Peyer's patch (tissue), 4 donors: ENCODE data around the gene FGF12. TPM values are rescaled to one million over a fixed set of nuclear protein-coding genes. Genes with fewer than 3 reads are reported as not detected.

Experiments
- DNase-seq, 3 donors: peaks; one replicate each; pipeline ENCODE4 v3.0.0-alpha.2; 2017 to 2019
- H3K27ac ChIP-seq, 4 donors: fragments of 200-600 bp; sonication (generic); one replicate each; pipeline ENCODE4 v1.5.1; 2016 to 2019
- H3K27me3 ChIP-seq, 2 donors: fragments of 200-600 bp; sonication (generic); one replicate each; pipeline ENCODE4 v1.5.1; 2019
- H3K36me3 ChIP-seq, 3 donors: fragments of 200-600 bp; sonication (generic); one replicate each; pipeline ENCODE4 v1.5.1; 2016 to 2019
- H3K4me1 ChIP-seq, 4 donors: fragments of 200-600 bp; sonication (generic); one replicate each; pipeline ENCODE4 v1.5.1; 2016 to 2019
- H3K4me3 ChIP-seq, 4 donors: fragments of 200-600 bp; sonication (generic); 1 replicate in 3 of 4; 2 replicates in 1 of 4; pipeline ENCODE4 v1.5.1; 2016 to 2019; ENCODE audit warnings: mild to moderate bottlenecking in 1 of 4
- H3K9me3 ChIP-seq, 4 donors: fragments of 200-600 bp; sonication (generic); one replicate each; pipeline ENCODE4 v1.5.1; 2016 to 2019; ENCODE audit warnings: mild to moderate bottlenecking in 1 of 4
- POLR2A ChIP-seq, 2 donors: fragments of 450-650 bp; IDR thresholded peaks; one replicate each; pipeline ENCODE4 v1.5.1; 2017; ENCODE audit warnings: antibody characterized with exemption in 2 of 2, mild to moderate bottlenecking in 2 of 2, moderate library complexity in 2 of 2
- total RNA-seq, 4 donors: library from RNA; depleted of rRNA; stranded (reverse); fragments of >200 nt; gene quantifications; one replicate each; pipeline ENCODE4 v1.1.0, GENCODE V29; 2016
- TF ChIP-seq, protein P1 (sequence below), 6 experiments: fragments of 450-650 bp in 4 of 6; fragments of 200-600 bp in 2 of 6; sonication (generic) in 1 of 6; IDR thresholded peaks; one replicate each; pipeline ENCODE4 v1.5.1; 2017 to 2019; ENCODE audit warnings: antibody characterized with exemption in 6 of 6, mild to moderate bottlenecking in 3 of 6, moderate library complexity in 1 of 6

The FGF12 gene
- total RNA-seq, 4 donors from 2014 or later, result 0.47 TPM; not detected in 3

DNA sequence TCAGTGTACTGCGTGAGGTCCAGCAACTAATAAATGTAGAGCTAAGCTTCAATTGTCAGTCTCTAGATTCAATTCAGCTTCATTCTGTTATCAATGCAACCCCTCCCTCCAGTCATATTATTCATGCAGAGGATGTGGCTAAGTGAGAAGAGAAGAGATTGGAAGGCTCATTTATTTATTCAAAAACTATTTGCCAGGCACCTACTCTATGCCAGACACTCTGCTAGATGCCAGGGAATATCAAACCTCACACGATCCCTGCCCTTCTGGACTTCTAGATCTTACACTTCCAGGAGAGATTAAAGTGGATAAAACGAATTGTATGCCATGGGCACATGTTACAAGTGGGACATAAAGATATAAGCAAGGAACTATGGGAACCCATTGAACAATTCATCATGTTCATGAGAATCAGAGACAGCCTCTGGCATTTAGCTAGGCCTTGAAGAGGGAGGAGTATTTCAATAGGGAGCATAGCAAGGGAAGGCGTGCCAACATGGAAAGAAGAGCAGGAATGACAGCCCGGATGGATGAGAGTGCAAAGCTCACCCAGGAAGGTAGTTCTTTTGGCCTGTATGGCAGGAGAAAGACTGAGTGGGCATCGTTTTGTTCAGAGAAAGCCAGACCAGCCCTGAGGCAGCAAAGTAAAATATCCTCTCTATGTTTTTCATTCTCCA lies 75.4 kb downstream of the FGF12 start:
- TF ChIP-seq, protein P1, sequence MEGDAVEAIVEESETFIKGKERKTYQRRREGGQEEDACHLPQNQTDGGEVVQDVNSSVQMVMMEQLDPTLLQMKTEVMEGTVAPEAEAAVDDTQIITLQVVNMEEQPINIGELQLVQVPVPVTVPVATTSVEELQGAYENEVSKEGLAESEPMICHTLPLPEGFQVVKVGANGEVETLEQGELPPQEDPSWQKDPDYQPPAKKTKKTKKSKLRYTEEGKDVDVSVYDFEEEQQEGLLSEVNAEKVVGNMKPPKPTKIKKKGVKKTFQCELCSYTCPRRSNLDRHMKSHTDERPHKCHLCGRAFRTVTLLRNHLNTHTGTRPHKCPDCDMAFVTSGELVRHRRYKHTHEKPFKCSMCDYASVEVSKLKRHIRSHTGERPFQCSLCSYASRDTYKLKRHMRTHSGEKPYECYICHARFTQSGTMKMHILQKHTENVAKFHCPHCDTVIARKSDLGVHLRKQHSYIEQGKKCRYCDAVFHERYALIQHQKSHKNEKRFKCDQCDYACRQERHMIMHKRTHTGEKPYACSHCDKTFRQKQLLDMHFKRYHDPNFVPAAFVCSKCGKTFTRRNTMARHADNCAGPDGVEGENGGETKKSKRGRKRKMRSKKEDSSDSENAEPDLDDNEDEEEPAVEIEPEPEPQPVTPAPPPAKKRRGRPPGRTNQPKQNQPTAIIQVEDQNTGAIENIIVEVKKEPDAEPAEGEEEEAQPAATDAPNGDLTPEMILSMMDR (IDR thresholded peaks at IDR 0.05), result no peak
- TF ChIP-seq POLR2A (IDR thresholded peaks at IDR 0.05), result no peak
- DNase-seq, result no peak
- no peaks in the 10 kb centered on the region for H3K9me3 ChIP-seq
- H3K36me3 ChIP-seq, result no peaks in the 10 kb centered on the region
- no peaks in the 10 kb centered on the region for H3K27me3 ChIP-seq
- no peak overlapping the region for H3K27ac ChIP-seq
- H3K4me3 ChIP-seq, result no peak overlapping the region
- no peaks in the 10 kb centered on the region for H3K4me1 ChIP-seq

- Histone ChIP-seq H3K36me3 (no peaks in the 10 kb centered on the region), H3K9me3 (no peaks in the 10 kb centered on the region), H3K4me3 (no peak overlapping the region), H3K4me1 (no peaks in the 10 kb centered on the region), H3K27me3 (no peaks in the 10 kb centered on the region), H3K27ac (no peak overlapping the region)
- DNase-seq, result no peak
- TF ChIP-seq, protein P1 (IDR thresholded peaks at IDR 0.05), result no peak
- TF ChIP-seq POLR2A (IDR thresholded peaks at IDR 0.05), result no peak
Measured at GRCh38 chr3:192645437-192645836, 81.9 kb downstream of the FGF12 start.

DNA sequence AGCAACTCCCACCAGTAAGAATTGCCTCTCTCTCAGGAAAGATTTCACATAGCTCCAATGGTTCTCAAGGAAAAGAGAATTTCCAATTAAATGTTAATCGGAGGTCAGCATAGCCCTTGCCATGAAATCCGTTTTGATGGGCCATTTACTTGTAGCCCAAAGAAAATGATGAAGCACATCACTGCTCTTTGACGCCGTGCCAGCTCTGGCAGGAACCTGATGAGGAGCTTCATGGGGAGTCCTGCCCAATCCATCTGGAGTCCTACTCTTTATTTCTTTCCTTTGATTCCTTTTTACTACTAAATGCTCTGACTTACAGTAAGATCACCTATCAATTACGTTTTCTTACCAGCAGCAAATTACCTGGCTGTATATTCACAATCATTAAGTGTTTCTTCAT lies 84.7 kb downstream of the FGF12 start:
- H3K9me3 ChIP-seq, result no peaks in the 10 kb centered on the region
- no peaks in the 10 kb centered on the region for H3K36me3 ChIP-seq
- TF ChIP-seq, protein P1 (IDR thresholded peaks at IDR 0.05), result no peak
- TF ChIP-seq POLR2A (IDR thresholded peaks at IDR 0.05), result no peak
- DNase-seq, result no peak
- H3K4me3 ChIP-seq, result no peak overlapping the region
- no peak overlapping the region for H3K27ac ChIP-seq
- no peaks in the 10 kb centered on the region for H3K4me1 ChIP-seq
- H3K27me3 ChIP-seq, result no peaks in the 10 kb centered on the region

- H3K4me3 ChIP-seq, result no peak overlapping the region
- H3K27me3 ChIP-seq, result no peaks in the 10 kb centered on the region
- TF ChIP-seq POLR2A (IDR thresholded peaks at IDR 0.05), result no peak
- TF ChIP-seq, protein P1 (IDR thresholded peaks at IDR 0.05), result no peak
- DNase-seq, result no peak
- H3K4me1 ChIP-seq, result no peaks in the 10 kb centered on the region
- H3K9me3 ChIP-seq, result no peaks in the 10 kb centered on the region
- H3K27ac ChIP-seq, result no peak overlapping the region
- no peaks in the 10 kb centered on the region for H3K36me3 ChIP-seq
Measured at GRCh38 chr3:192641919-192642318, 85.4 kb downstream of the FGF12 start.

DNA sequence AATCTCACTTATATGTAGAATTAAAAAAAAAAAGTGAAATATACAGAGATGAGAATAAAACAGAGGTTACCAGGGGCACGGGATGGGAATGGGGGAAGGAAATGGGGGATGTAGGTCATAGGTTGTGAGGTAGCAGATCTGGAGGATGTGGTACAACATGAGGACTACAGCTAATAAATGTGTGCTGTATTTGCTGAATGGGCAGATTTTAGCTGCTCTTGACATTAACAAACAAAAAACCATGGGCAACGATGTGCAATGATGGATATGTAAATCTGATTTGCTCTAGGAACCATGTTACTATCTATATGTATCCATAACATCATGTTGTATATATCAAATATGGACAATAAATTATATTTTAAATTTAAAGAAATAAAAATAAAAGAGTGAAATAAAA lies 87.4 kb downstream of the FGF12 start:
- H3K9me3 ChIP-seq, result no peaks in the 10 kb centered on the region
- no peak overlapping the region for H3K27ac ChIP-seq
- H3K4me3 ChIP-seq, result no peak overlapping the region
- H3K36me3 ChIP-seq, result no peaks in the 10 kb centered on the region
- DNase-seq, result no peak
- H3K4me1 ChIP-seq, result no peaks in the 10 kb centered on the region
- TF ChIP-seq, protein P1 (IDR thresholded peaks at IDR 0.05), result no peak
- TF ChIP-seq POLR2A (IDR thresholded peaks at IDR 0.05), result no peak
- no peaks in the 10 kb centered on the region for H3K27me3 ChIP-seq

DNA sequence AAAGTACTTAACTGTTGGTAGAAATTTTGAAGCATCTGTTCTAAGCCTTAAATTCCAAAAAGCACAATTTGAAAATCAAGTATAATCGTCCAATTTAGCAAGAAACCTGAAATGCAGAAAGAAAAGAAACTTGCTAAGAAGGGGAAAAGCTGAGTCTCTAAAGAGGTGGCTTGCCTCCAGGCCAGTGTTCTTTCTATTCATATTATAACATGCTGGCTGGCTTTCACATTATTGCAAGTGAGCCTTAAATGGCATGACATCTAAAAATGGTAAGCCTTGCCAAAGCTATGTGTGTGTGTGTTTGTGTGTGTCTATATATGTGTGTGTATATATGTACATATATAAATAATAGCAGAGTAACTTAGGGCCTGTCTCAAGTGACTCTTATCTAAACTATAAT lies 89.5 kb downstream of the FGF12 start:
- H3K9me3 ChIP-seq, result no peaks in the 10 kb centered on the region
- no peaks in the 10 kb centered on the region for H3K36me3 ChIP-seq
- no peak for DNase-seq
- TF ChIP-seq POLR2A (IDR thresholded peaks at IDR 0.05), result no peak
- TF ChIP-seq, protein P1 (IDR thresholded peaks at IDR 0.05), result no peak
- H3K27me3 ChIP-seq, result no peaks in the 10 kb centered on the region
- no peaks in the 10 kb centered on the region for H3K4me1 ChIP-seq
- H3K4me3 ChIP-seq, result no peak overlapping the region
- no peak overlapping the region for H3K27ac ChIP-seq
